IPS-18c (cell line): ENCODE measurements around the gene FOXO3.
"Not testable (repeated sequence)": the region's sequence is repeated elsewhere in the genome, so short reads cannot be mapped to it uniquely, and the experiment has no call there.

ENCODE experiments used
- H3K4me3 ChIP-seq: 2 replicates; pipeline ENCODE4 v1.7.0; 2013; ENCODE audit warnings: low read depth, mild to moderate bottlenecking, low read length, moderate library complexity; ENCODE audit not compliant: insufficient read depth
- H3K9me3 ChIP-seq: one replicate; pipeline ENCODE4 v1.6.1; 2013; ENCODE audit warnings: mild to moderate bottlenecking, low read length, moderate library complexity; ENCODE audit not compliant: control insufficient read depth, insufficient read depth

FOXO3 gene

DNA sequence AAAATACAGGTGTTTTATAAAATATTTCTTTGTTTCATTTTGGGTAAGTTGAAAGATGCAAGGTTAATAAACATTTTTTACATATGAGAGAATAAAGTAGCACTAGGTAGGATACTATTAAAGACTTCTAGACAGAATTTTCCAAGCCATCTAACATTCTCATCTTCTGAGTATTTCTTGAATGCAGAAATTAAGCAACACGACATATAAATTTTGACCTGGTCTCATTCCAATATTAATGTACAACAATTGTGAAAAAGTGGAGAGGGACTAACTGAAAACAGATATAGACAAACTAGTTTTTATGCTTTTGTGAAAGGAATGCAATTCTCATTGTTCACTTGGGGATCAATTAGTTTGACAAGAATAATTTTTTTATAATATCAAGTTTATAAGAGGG lies 11.5 kb upstream of the FOXO3 start:
- Histone ChIP-seq H3K4me3 (no peak overlapping the region), H3K9me3 (no peaks in the 10 kb centered on the region)

DNA sequence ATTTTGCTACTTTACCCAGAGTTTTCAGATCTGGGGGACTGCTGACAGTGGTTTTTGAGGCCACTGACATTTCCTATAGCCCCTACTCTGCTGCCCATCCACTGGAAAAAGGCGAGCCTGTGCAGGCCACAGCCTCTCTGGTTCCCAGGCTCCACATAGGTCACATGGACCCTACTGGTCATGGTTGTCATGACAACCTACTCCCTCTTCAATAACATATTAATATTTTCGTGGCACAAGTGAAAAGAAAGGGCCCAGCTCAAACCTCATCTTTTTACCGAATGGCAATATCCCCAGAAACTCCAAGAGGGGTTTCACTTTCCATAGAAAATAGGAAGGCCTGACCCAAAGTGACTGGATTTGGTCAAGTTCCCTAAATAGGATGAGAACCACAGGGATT lies 11.0 kb upstream of the FOXO3 start:
- H3K9me3 ChIP-seq = no peaks in the 10 kb centered on the region
- no peak overlapping the region for H3K4me3 ChIP-seq

DNA sequence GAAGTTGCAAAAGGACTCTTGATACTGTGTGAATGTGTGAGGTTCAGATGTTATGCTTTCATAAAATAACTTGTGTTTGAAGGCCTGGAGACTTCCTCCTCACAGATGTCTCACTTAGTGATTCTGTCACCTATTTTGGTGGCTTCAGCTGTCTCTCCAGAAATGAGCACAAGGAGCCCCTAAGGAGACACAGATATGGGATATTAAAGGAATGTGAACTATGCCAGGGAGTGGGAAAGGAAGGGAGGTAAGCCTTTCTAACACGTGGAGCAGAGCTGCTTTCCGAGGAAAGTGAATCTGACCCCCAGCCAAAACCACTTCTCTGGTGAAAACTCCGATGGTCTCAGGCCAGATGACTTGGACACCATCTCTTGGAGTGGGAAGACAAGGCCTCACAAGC lies 10.5 kb upstream of the FOXO3 start:
- Histone ChIP-seq H3K9me3 (no peaks in the 10 kb centered on the region), H3K4me3 (no peak overlapping the region)

- Histone ChIP-seq H3K9me3 (no peaks in the 10 kb centered on the region), H3K4me3 (no peak overlapping the region)
Measured at GRCh38 chr6:108555399-108556052, 5.2 kb upstream of the FOXO3 start.

DNA sequence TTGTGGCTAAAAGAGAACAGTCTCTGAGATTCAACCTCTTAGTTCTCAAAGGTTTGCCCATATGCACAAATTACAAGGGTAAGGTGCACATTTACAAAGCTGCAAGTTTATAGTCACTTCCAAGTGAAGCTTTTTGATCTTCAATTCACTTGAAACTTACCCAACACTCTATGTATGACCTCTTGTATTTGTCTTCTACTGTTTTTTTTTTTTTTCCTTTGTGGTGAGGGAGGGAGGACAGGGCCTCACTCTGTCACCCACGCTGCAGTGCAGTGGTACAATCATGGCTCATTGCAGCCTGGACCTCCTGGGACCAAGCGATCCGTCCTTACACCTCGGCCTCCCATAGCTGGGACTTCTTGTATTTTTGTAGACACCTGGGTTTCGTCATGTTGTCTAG lies 4.5 kb upstream of the FOXO3 start:
- Histone ChIP-seq H3K4me3 (no peak overlapping the region), H3K9me3 (no peaks in the 10 kb centered on the region)

DNA sequence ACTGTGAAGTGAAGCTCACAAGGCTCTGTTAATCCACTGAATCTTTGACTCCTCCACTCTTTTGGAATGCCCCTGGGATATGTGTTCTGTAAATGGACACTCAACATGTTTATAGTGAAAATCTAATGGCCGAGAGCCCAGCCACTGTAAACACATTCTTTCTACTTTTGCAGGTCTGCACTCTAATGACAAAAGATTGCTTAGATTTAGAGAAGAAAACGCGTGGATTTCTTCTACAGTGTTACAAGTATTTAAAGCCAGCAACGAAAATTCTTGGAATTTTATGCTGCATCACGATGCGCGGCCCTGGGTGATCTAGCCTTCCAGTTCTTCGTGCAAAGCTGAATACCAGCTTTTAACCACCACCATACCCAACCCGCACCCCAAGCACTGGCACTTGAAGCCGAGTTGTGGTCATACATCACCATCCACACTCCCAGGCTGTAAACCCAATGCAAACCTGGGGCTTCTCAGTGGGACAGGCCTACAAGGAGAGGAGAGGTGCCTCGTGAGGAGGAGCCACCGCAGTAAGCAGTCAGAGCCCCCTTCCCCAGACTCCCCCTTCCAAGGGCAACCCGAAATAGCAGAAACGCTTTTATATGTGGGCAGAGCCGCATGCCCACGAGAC lies 3.7 kb upstream of the FOXO3 start:
- no peaks in the 10 kb centered on the region for H3K9me3 ChIP-seq
- peak overlapping the region; percentile 62 for H3K4me3 ChIP-seq

DNA sequence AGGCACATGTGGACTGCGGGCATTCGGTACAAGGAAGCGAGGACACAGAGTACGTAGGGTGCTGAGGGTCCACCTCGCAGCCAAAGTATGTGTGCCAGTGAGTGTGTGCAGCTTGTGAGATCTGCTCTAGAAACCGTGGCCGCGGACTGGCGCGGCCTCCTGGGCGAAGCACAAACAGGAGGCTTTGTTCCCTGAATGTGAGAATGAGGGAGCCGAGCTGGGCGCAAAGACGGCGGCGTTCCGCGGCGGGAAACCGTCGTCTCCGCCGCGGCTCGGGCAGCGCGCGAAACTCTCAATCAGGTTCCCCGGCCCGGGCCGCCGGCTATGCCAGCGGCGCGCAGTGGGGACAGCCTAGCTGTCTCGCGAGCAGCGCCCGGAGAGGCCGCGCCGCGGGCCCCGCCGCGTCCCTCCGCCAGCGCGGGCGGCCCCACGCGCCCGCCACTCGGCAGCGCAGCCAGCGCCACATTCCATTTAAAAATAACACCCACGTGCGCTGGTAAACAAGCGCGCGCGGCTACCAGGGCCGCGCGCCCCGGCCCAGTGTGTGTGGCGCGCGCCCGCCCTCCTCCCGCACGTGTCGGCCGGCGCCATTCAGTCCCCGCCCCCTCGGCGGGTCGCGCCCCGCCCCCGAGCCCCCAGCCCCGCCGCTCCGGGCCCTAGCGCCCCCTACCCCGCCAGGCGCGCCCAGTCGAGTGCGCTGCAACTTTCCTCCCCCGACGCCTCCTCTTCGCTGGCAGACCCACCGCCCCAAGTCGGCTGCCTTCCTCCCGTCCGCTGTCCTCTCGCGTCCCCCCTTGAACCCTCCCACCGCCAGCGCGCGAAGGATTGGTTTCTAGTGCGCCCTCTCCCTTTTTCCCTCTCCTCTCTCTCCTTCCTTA lies 3.0 kb upstream of the FOXO3 start:
- H3K4me3 ChIP-seq = peak overlapping the region; percentile 62

GRCh38 chr6:108558372-108559096 lies 2.2 kb upstream of the FOXO3 start:
- H3K9me3 ChIP-seq = no peaks in the 10 kb centered on the region
- peak overlapping the region; percentile 89 for H3K4me3 ChIP-seq

More for the DNA sequence above, 3.0 kb upstream of the FOXO3 start:
- no peaks in the 10 kb centered on the region for H3K9me3 ChIP-seq

- Histone ChIP-seq H3K9me3 (no peaks in the 10 kb centered on the region), H3K4me3 (peak overlapping the region; percentile 89)
Measured at GRCh38 chr6:108559097-108559883, 1.4 kb upstream of the FOXO3 start.

- Histone ChIP-seq H3K4me3 (peak overlapping the region; percentile 89), H3K9me3 (no peaks in the 10 kb centered on the region)
Measured at GRCh38 chr6:108559884-108560462, 744 bp upstream of the FOXO3 start.

DNA sequence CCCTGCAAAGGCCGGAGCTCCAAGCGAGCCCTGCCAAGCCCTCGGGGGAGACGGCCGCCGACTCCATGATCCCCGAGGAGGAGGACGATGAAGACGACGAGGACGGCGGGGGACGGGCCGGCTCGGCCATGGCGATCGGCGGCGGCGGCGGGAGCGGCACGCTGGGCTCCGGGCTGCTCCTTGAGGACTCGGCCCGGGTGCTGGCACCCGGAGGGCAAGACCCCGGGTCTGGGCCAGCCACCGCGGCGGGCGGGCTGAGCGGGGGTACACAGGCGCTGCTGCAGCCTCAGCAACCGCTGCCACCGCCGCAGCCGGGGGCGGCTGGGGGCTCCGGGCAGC lies 561 bp downstream of the FOXO3 start:
- H3K4me3 ChIP-seq = peak overlapping the region; percentile 89; the same call in 1 of the 2 replicates
- not testable (repeated sequence) for H3K9me3 ChIP-seq

GRCh38 chr6:108561742-108562502 lies 1.2 kb downstream of the FOXO3 start:
- no peaks in the 10 kb centered on the region for H3K9me3 ChIP-seq
- H3K4me3 ChIP-seq = peak overlapping the region; percentile 89

DNA sequence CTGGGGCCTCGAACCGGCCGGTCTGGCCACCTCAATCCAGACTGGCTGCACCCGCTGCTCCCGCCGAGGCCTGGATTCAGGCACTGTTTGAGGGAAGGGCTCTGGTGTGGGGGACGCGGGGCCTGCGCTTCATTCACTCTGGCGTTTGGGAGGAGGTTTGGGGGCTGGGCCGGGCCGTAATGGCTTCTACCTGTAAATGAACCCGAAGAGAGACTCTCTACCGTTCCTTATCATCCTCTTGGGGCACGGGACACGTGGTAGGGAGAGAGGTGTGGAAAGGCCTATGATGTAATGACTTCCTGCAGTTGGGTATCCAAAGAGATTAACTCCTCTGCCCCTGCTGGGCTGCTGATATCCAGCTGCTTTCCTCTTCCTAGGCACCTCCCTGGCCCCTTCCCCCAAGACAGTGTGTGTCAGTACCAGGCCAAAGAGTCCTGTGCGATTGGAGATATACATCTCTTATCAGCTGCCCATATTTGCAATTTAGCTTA lies 1.8 kb downstream of the FOXO3 start:
- Histone ChIP-seq H3K9me3 (no peaks in the 10 kb centered on the region), H3K4me3 (peak overlapping the region; percentile 89)

GRCh38 chr6:108563292-108563691 lies 2.6 kb downstream of the FOXO3 start:
- Histone ChIP-seq H3K4me3 (no peak overlapping the region), H3K9me3 (no peaks in the 10 kb centered on the region)

DNA sequence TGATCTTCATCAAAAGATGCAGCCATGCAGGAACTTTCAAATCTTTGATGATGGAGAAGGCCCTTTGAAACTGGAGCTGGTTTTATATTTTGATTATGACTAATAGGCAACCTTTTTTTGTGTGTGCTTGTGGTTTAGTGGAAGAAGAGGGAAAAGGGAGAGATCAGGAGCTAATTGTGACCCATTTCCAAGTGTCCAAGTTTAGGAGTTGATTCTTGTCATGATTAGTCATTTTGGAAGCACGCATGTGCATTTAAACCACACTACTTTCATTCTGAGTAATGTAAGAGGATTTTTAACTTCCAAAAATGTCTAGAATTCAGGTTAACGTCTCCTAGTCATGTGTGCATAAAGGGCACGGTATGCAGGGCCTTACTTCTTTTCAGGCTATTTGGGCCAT lies 3.5 kb downstream of the FOXO3 start:
- no peak overlapping the region for H3K4me3 ChIP-seq
- no peaks in the 10 kb centered on the region for H3K9me3 ChIP-seq
